ENCODE data around the gene CHRND. TPM values are rescaled to one million over a fixed set of nuclear protein-coding genes. Genes with fewer than 3 reads are reported as not detected.

CHRND gene
- total RNA-seq (2014; rRNA removed; shearing (Covaris generic)), result not detected in 2 replicates

GRCh38 chr2:232525791-232526371 lies at the start of gene CHRND:
TSS of gene CHRND (plus strand) at chr2:232526160. CDS start at chr2:232526216, 56 bp downstream.
- no peak for DNase-seq (ENCODE audit: low spot score)
- in situ Hi-C loops (cut with HindIII; ENCODE audit: low sequenced_read_pairs), result no loop called here

- in situ Hi-C loops (cut with HindIII; ENCODE audit: low sequenced_read_pairs), result no loop called here
- no peak for DNase-seq (ENCODE audit: low spot score)
Measured at GRCh38 chr2:232476791-232477190, 49.2 kb upstream of the CHRND start.

- in situ Hi-C loops (cut with HindIII; ENCODE audit: low sequenced_read_pairs), result no loop called here
- DNase-seq (ENCODE audit: low spot score), result no peak
Measured at GRCh38 chr2:232477751-232478510, 48.0 kb upstream of the CHRND start.

DNA sequence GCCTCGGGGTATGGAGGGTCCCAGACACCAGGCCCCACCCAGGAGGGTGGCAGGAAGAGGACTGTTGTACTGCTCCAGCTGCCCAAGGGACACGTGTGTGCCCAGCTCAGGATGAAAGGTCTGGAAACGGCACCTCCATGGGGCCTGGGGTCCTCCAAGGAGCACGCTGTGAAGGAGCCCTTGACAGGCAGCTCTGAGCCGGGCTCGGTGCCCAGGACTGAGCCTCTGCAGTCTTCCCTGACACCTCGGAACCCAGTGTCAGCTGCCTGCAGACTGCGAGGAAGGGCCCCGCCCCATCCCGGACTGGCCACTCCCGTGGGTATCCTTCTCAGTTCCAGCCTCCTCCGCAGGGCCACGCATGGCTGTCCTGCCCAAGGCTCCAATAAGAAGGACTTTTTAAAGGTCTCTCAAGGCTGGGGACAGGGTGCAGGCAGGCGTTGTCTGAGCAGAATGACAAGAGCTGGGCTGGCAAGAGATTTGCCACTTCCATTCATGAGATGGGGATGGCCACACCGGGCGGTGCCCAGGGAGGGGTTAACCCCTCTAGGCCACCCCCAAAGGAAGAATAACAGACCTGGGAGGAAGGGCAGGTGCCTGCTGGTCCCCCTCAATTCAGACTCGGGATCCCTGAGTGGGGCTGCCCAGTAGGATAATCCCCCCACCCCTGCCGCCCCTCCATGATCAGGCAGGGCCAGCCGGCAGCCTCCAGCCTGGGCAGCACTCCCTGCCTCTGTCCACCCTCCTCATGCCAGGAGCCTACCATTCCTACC lies 47.2 kb upstream of the CHRND start:
- in situ Hi-C loops (cut with HindIII; ENCODE audit: low sequenced_read_pairs), result no loop called here
- DNase-seq (ENCODE audit: low spot score), result no peak

GRCh38 chr2:232479341-232480200 lies 46.4 kb upstream of the CHRND start:
- in situ Hi-C loops (cut with HindIII; ENCODE audit: low sequenced_read_pairs), result no loop called here

DNA sequence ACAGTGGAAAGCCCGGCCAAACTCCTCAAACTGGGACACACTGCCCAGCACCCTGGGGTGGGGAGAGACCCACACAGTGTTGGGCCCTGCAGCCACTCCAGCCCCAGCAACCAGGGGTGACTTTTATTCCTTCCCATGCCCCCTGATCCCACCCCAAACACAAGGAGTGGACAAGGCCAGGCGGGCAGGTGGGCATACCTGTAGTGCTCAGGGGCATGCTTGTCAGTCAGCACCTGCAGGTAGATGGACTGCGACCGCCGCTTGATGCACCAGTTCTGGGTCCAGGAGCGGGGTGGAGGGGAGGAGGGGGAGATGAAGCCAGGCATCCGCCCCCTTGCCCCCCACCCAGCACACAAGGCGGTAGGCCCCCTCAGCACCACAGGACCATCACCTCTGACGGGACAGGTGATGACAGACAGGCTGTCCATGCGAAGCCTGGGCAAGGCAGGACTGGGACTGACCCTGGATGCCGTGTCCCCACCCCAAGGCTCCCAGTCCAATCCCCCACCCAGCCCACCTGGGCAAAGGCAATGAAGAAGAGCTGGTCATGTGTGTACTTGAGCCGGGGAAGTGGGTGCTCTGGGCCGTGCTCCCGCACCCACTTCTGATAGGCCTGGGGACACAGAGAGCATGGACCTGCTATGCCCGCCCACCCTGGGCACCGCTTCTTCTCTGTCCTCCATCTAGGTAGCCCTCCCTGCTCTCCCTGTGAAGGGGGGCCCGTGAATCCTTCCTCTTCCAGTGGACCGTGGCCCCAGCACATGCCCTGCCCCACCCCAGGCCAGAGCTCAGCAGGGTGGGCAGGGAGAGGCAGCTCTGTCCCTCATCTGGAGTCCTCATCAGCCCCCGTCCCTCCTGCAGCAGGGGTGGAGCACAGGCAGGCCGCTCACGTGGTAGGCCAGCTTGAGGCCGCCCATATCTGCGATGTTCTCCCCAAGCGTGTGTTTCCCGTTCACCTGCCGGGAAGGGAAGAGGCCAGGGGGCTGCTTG lies 45.5 kb upstream of the CHRND start:
- in situ Hi-C loops (cut with HindIII; ENCODE audit: low sequenced_read_pairs), result no loop called here
- DNase-seq (ENCODE audit: low spot score), result no peak

More at GRCh38 chr2:232479341-232480200, 46.4 kb upstream of the CHRND start:
- DNase-seq (ENCODE audit: low spot score), result no peak

DNA sequence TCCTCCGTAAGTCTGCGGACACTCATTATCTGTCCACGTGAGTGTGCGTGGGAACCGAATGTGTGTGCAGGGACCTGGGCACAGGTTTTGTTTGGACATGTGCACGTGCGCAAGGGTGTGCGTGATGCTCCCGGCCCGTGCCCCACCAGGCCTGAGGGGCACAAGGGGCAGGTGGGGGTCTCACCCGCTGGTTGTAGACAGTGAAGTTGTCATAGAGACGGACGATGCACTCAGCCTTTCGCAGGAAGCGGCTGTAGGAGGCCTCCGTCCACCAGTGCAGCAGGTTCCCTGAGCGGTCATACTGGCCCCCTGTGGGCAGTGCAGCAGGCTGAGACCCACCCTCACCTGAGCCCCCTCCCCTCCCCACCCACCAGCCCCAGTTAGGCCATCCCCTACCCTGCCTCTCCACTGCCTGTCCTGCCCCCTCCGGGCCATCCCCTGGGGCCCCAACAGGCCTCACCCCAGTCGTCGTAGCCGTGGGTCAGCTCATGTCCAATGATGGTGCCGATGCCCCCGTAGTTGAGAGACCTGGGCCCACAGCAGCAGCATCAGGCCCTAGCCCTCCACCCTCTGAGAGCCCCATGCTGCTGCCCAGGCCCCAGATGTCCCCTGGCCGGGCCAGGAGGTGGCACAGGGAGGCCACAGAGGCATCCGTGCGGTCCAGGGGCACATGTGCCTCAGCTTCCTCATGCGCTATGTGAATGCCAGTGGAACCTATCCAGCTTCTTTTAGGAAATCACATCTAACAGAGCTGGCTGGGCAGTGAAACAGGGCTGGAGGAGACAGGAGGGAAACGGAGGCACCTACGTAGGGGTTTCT lies 44.4 kb upstream of the CHRND start:
- no peak for DNase-seq (ENCODE audit: low spot score)
- in situ Hi-C loops (cut with HindIII; ENCODE audit: low sequenced_read_pairs), result no loop called here

DNA sequence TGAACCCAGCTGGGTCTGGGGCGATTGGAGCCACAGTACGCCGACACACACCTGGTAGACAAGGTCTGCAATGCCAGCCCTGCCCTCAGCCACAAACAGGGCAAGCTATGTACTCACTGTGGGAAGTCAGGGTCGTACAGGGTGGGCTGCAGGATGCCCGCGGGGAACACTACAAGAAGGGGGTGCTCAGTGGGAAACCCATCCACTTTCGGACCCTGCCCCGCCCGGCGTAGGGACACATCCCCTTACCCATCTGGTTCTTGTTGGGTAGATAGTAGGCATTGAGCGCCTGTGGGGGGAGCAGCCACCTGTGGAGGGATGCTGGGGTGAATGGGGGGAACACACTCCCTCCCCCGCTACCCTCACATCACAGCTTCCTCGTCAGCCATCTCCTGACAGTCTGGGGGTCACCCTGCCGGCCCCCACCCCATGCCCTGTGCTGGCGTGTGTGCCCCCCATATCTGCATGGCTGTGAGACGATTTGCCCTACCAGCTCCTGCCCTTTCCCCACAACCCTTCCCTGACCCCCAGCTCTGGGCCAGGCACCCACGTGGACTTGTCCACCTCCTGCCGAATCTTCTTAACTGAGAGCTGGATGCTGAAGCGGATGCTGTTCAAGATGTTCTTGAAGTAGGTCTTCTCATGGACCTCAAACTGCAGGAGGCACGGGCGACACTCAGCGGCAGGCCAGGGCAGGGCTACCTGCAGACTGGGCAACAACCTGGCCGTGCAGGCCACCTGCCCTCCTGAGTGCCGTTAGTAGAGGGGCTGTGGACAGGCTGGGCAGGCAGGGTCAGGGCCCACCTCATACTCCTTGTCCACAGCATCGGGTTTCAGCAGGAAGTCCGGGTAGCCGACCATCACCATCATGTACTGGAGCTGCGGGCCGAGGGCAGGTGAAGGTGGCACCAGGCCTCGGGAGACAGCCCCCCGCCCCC lies 43.4 kb upstream of the CHRND start:
- DNase-seq (ENCODE audit: low spot score), result no peak
- in situ Hi-C loops (cut with HindIII; ENCODE audit: low sequenced_read_pairs), result no loop called here

DNA sequence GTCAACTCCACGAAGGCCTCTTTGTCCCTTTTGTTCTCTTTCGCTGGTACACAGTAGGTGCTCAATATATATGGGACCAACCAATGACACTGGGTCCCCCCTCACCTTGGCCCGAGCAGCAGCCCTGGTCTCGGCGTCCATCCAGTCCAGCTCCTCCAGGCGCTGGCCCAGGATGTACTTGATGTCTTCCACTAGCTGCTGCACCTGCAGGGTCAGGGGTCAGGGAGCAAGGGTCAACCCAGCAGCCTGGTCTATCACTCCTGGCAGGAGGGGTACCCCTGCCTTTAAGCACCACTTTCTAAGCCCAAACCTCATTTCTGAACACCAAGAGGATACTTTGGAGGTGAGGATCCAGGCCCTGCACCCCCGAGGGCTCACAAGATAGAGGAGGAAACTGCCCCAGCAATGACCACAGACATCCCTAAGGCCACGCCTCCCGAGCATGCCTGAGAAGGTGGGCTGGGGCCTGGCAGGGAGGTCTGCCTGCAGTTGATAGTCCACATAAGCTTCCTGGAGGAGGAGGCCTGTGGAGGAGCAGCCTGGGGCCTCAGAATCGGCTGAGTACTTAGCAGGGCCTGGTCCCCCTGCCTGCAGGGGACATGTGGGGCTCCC lies 42.5 kb upstream of the CHRND start:
- no peak for DNase-seq (ENCODE audit: low spot score)
- in situ Hi-C loops (cut with HindIII; ENCODE audit: low sequenced_read_pairs), result no loop called here

- in situ Hi-C loops (cut with HindIII; ENCODE audit: low sequenced_read_pairs), result no loop called here
- no peak for DNase-seq (ENCODE audit: low spot score)
Measured at GRCh38 chr2:232483923-232484627, 41.9 kb upstream of the CHRND start.

GRCh38 chr2:232484628-232485347 lies 41.2 kb upstream of the CHRND start:
- in situ Hi-C loops (cut with HindIII; ENCODE audit: low sequenced_read_pairs), result no loop called here
- no peak for DNase-seq (ENCODE audit: low spot score)

- in situ Hi-C loops (cut with HindIII; ENCODE audit: low sequenced_read_pairs), result no loop called here
- DNase-seq (ENCODE audit: low spot score), result no peak
Measured at GRCh38 chr2:232485348-232485756, 40.6 kb upstream of the CHRND start.

DNA sequence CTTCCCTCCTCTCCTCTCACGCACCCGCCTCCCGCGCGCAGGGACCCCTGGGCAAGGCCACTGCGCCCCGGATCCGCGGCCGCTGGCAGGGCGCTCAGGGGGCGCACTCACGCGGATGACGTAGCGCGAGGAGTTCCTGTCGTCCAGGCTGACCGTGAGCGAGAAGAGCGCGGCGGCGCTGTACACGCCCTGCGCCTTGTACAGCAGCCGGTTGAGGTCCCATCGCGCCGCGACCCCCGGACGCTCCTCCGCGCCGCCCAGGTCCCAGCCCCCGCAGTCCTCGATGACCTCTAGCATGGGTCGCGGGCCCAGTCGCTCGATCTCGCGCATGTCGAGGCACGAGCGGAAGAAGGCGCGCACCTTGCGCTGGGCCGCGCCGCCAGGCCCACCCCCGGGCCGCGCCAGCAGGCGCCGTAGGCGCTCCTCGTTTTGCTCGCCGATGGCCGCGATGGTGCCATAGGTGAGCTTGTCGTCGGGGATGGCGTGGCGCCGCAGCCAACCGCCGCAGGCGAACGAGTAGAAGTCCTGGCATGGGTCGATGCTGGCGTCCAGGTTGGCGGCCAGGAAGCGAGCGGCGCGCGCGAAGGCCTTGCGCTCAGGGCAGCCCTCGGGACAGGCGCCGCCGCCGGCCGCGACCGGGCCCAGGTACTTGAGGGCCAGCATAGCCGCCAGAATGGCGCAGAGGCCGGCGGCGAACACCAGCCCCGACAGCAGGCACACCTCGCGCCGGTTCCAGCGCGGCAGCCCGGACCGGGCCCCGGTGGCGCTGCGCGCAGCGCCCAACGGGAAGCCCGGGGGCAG lies 40.0 kb upstream of the CHRND start:
- in situ Hi-C loops (cut with HindIII; ENCODE audit: low sequenced_read_pairs), result no loop called here
- DNase-seq (ENCODE audit: low spot score), result no peak

Measured in G401 (cell line).